GM18873 (cell line): ENCODE measurements around the gene CD300E.
"Not testable (repeated sequence)": the region's sequence is repeated elsewhere in the genome, so short reads cannot be mapped to it uniquely, and the experiment has no call there.

Source experiments
- ATAC-seq: cut with Tn5 transposase; IDR thresholded peaks from one replicate; pipeline ENCODE4 v1.9.1; 2021; ENCODE audit warnings: mild to moderate bottlenecking, moderate library complexity, moderate number of reproducible peaks; ENCODE audit not compliant: unreplicated experiment, low FRiP score

The CD300E gene

GRCh38 chr17:74601944-74602572, 21.5 kb downstream of the CD300E start:
- no peak for ATAC-seq

GRCh38 chr17:74599448-74599939, 24.0 kb downstream of the CD300E start:
- ATAC-seq: no peak

- no peak for ATAC-seq
These were observed 24.5 kb downstream of the CD300E start for GRCh38 chr17:74599023-74599399.

GRCh38 chr17:74598346-74599022, 25.1 kb downstream of the CD300E start:
- ATAC-seq: no peak

GRCh38 chr17:74597069-74597790, 26.3 kb downstream of the CD300E start:
- no peak for ATAC-seq

- ATAC-seq: no peak
These were observed 28.3 kb downstream of the CD300E start for GRCh38 chr17:74595037-74595750.

- no peak for ATAC-seq
These were observed 31.2 kb downstream of the CD300E start, which contains the start of gene CD300LD for GRCh38 chr17:74592087-74592990. TSS of gene CD300LD (minus strand) at chr17:74592283. CDS start at chr17:74592202, 81 bp downstream.

- ATAC-seq: no peak
These were observed 32.0 kb downstream of the CD300E start for GRCh38 chr17:74591503-74591902.

- ATAC-seq: no peak
These were observed 37.8 kb downstream of the CD300E start for GRCh38 chr17:74585711-74586110.

- no peak for ATAC-seq
These were observed 39.1 kb downstream of the CD300E start for GRCh38 chr17:74584292-74585060.

- no peak for ATAC-seq
These were observed 40.9 kb downstream of the CD300E start for GRCh38 chr17:74582633-74583032.

GRCh38 chr17:74579900-74580299, 43.6 kb downstream of the CD300E start:
- ATAC-seq: no peak

GRCh38 chr17:74578979-74579378, 44.6 kb downstream of the CD300E start:
- ATAC-seq: no peak

GRCh38 chr17:74574489-74575142, 48.9 kb downstream of the CD300E start:
- ATAC-seq: no peak

GRCh38 chr17:74573635-74574034, 49.9 kb downstream of the CD300E start:
- not testable (repeated sequence) for ATAC-seq

GRCh38 chr17:74573169-74573568, 50.4 kb downstream of the CD300E start:
- ATAC-seq: no peak

- ATAC-seq: no peak
These were observed 51.8 kb downstream of the CD300E start for GRCh38 chr17:74571621-74572270.
